Neural cell (in vitro differentiated cells): Measurements from ENCODE around the gene PDE6H. TPM values are rescaled to one million over a fixed set of nuclear protein-coding genes. Genes with fewer than 3 reads are reported as not detected.

Source experiments
- H2AFZ ChIP-seq: fragments of 200-600, 300-800 bp; sonication (generic), shearing (Covaris generic); 2 replicates; pipeline ENCODE4 v1.6.0; 2014; ENCODE audit warnings: low read depth, mild to moderate bottlenecking, antibody characterized with exemption, low read length, moderate library complexity
- H3F3A ChIP-seq: fragments of 200-600 bp; shearing (Covaris generic); 2 replicates; pipeline ENCODE4 v1.6.1; 2016; ENCODE audit warnings: mild to moderate bottlenecking, moderate library complexity, mixed read lengths, antibody characterized with exemption, low read length; ENCODE audit not compliant: insufficient read depth, poor library complexity, severe bottlenecking
- H3K27ac ChIP-seq: fragments of 200-600, 300-800 bp; sonication (generic), shearing (Covaris generic); 2 replicates; pipeline ENCODE4 v1.5.1; 2014; ENCODE audit warnings: mild to moderate bottlenecking, low read length, moderate library complexity
- H3K27me3 ChIP-seq: fragments of 300-800, 200-600 bp; sonication (generic), shearing (Covaris generic); 2 replicates; pipeline ENCODE4 v1.6.0; 2014; ENCODE audit warnings: mild to moderate bottlenecking, low read depth, low read length, moderate library complexity; ENCODE audit not compliant: insufficient read depth
- H3K36me3 ChIP-seq: fragments of 300-800, 200-600 bp; sonication (generic), shearing (Covaris generic); 2 replicates; pipeline ENCODE4 v1.5.1; 2014; ENCODE audit warnings: mild to moderate bottlenecking, antibody characterized with exemption, low read length, moderate library complexity; ENCODE audit not compliant: insufficient read depth
- H3K4me2 ChIP-seq: fragments of 300-800, 200-600 bp; sonication (generic), shearing (Covaris generic); 2 replicates; pipeline ENCODE4 v1.6.0; 2014; ENCODE audit warnings: mild to moderate bottlenecking, low read length
- H3K4me3 ChIP-seq: fragments of 300-800, 200-600 bp; sonication (generic), shearing (Covaris generic); 2 replicates; pipeline ENCODE4 v1.5.1; 2014; ENCODE audit warnings: mild to moderate bottlenecking, low read length, moderate library complexity
- H3K79me2 ChIP-seq: fragments of 200-600 bp; shearing (Covaris generic); replicated peaks from 2 replicates; pipeline ENCODE4 v1.6.0; 2014; ENCODE audit warnings: mild to moderate bottlenecking, low read length, moderate library complexity; ENCODE audit not compliant: insufficient read depth
- H3K9ac ChIP-seq: fragments of 300-800, 200-600 bp; sonication (generic), shearing (Covaris generic); 2 replicates; pipeline ENCODE4 v1.6.1; 2016; ENCODE audit warnings: mild to moderate bottlenecking, low read length, mixed read lengths
- H3K9me2 ChIP-seq: fragments of 200-600 bp; shearing (Covaris generic); 2 replicates; pipeline ENCODE4 v1.6.1; 2016; ENCODE audit warnings: mild to moderate bottlenecking, low read length, mixed read lengths; ENCODE audit not compliant: insufficient read depth
- H3K9me3 ChIP-seq: fragments of 200-600, 300-800 bp; sonication (generic), shearing (Covaris generic); 2 replicates; pipeline ENCODE4 v1.6.1; 2016; ENCODE audit warnings: mild to moderate bottlenecking, mixed run types, low read length, moderate library complexity, mixed read lengths
- H4K20me1 ChIP-seq: fragments of 200-600 bp; shearing (Covaris generic); 2 replicates; pipeline ENCODE4 v1.6.1; 2016; ENCODE audit warnings: mild to moderate bottlenecking, mixed run types; ENCODE audit not compliant: insufficient read depth
- CTCF ChIP-seq: fragments of 450-650 bp; IDR thresholded peaks from 2 replicates; pipeline ENCODE4 v1.5.1; 2014; ENCODE audit warnings: antibody characterized with exemption, mild to moderate bottlenecking, moderate library complexity; ENCODE audit not compliant: poor library complexity, severe bottlenecking
- EP300 ChIP-seq: fragments of 450-650 bp; conservative IDR thresholded peaks from 2 replicates; pipeline ENCODE4 v1.6.1; 2014; ENCODE audit warnings: antibody characterized with exemption, mild to moderate bottlenecking, moderate library complexity; ENCODE audit not compliant: poor library complexity, severe bottlenecking
- EZH2 ChIP-seq: fragments of 200-600, 300-800 bp; shearing (Covaris generic), sonication (generic); IDR thresholded peaks from 2 replicates; pipeline ENCODE4 v1.6.1; 2014; ENCODE audit warnings: antibody characterized with exemption, low read length, borderline replicate concordance, mild to moderate bottlenecking; ENCODE audit not compliant: insufficient read depth, poor library complexity, severe bottlenecking
- MXI1 ChIP-seq: fragments of 450-650 bp; conservative IDR thresholded peaks from 2 replicates; pipeline ENCODE4 v1.6.1; 2014; ENCODE audit warnings: antibody characterized with exemption, mild to moderate bottlenecking; ENCODE audit not compliant: poor library complexity, severe bottlenecking
- POLR2AphosphoS5 ChIP-seq: IDR thresholded peaks from 2 replicates; pipeline ENCODE4 v1.6.1; 2012
- RAD21 ChIP-seq: fragments of 450-650 bp; conservative IDR thresholded peaks from 2 replicates; pipeline ENCODE4 v1.6.1; 2014; ENCODE audit warnings: antibody characterized with exemption, mild to moderate bottlenecking, moderate library complexity
- REST ChIP-seq: IDR thresholded peaks from 2 replicates; pipeline ENCODE4 v1.6.1; 2012; ENCODE audit warnings: borderline replicate concordance
- SMC3 ChIP-seq: fragments of 450-650 bp; conservative IDR thresholded peaks from 2 replicates; pipeline ENCODE4 v1.6.1; 2014; ENCODE audit warnings: antibody characterized with exemption, mild to moderate bottlenecking, moderate library complexity; ENCODE audit not compliant: poor library complexity
- TAF1 ChIP-seq: IDR thresholded peaks from 2 replicates; pipeline ENCODE4 v1.6.1; 2012; ENCODE audit warnings: low read depth
- polyA plus RNA-seq: library from polyadenylated mRNA; depleted of rRNA; stranded (reverse); fragments of >200 nt; gene quantifications from 2 replicates; pipeline ENCODE4 v1.2.3, GENCODE V29; 2014

PDE6H gene
- polyA plus RNA-seq, 1 donor from 2014 or later, result not detected

GRCh38 chr12:14928931-14929330 lies 43.9 kb upstream of the PDE6H start:
- Histone ChIP-seq H3K27me3 (no peaks in the 10 kb centered on the region), H3K9me2 (no peaks in the 10 kb centered on the region), H3K36me3 (no peaks in the 10 kb centered on the region), H3K4me2 (no peak overlapping the region), H3F3A (no peaks in the 10 kb centered on the region), H3K4me3 (no peak overlapping the region), H2AFZ (no peak overlapping the region), H3K27ac (no peak overlapping the region), H3K9ac (no peak overlapping the region), H3K9me3 (no peaks in the 10 kb centered on the region), H4K20me1 (no peaks in the 10 kb centered on the region), H3K79me2 (no peaks in the 10 kb centered on the region)
- TF ChIP-seq MXI1 (no peak), REST (no peak), EP300 (no peak), POLR2AphosphoS5 (no peak), SMC3 (no peak), RAD21 (no peak), EZH2 (no peak), TAF1 (no peak), CTCF (no peak)

GRCh38 chr12:14930299-14930698 lies 42.5 kb upstream of the PDE6H start:
- H3K27me3 ChIP-seq, result no peaks in the 10 kb centered on the region
- H3K79me2 ChIP-seq, result no peaks in the 10 kb centered on the region
- no peaks in the 10 kb centered on the region for H3K9me3 ChIP-seq
- H3K36me3 ChIP-seq, result no peaks in the 10 kb centered on the region
- H3K27ac ChIP-seq, result no peak overlapping the region
- H3K9ac ChIP-seq, result no peak overlapping the region
- no peaks in the 10 kb centered on the region for H3K9me2 ChIP-seq
- no peak overlapping the region for H2AFZ ChIP-seq
- no peaks in the 10 kb centered on the region for H4K20me1 ChIP-seq
- H3K4me2 ChIP-seq, result no peak overlapping the region
- H3K4me3 ChIP-seq, result no peak overlapping the region
- H3F3A ChIP-seq, result no peaks in the 10 kb centered on the region
- TF ChIP-seq MXI1 (no peak), EP300 (no peak), RAD21 (no peak), REST (no peak), SMC3 (no peak), POLR2AphosphoS5 (no peak), TAF1 (no peak), CTCF (no peak), EZH2 (no peak)
